ENCODE measurements around the gene BIN2.

- no peak for TF ChIP-seq MZF1 (CRISPR knock-in tag; IDR thresholded peaks at IDR 0.05; ENCODE audit: borderline replicate concordance)
- no peak for TF ChIP-seq TAF15 (IDR thresholded peaks at IDR 0.05; ENCODE audit: low read depth, low read length, poor library complexity, severe bottlenecking)
- no peak for TF ChIP-seq SOX13 (IDR thresholded peaks at IDR 0.05)
- no peak for TF ChIP-seq SOX13 (CRISPR knock-in tag; conservative IDR thresholded peaks at IDR 0.05 in 1 of 2, IDR thresholded peaks at IDR 0.05 in 1 of 2)
- no peak for TF ChIP-seq NCOA5 (CRISPR knock-in tag; IDR thresholded peaks at IDR 0.05)
- TF ChIP-seq EP300 (IDR thresholded peaks at IDR 0.05; ENCODE audit: low read depth in 2 of 2, low read length in 2 of 2), result no peak
- no peak for TF ChIP-seq EP300 (CRISPR knock-in tag; IDR thresholded peaks at IDR 0.05; ENCODE audit: borderline replicate concordance)
- TF ChIP-seq ZNF777 (CRISPR knock-in tag; IDR thresholded peaks at IDR 0.05), result no peak
- TF ChIP-seq FOXA3 (CRISPR knock-in tag; IDR thresholded peaks at IDR 0.05), result no peak
- no peak for TF ChIP-seq EZH2 (conservative IDR thresholded peaks at IDR 0.05; ENCODE audit: low read depth, low read length)
- no peak for TF ChIP-seq CAMTA2 (CRISPR knock-in tag; IDR thresholded peaks at IDR 0.05; ENCODE audit: borderline replicate concordance)
- TF ChIP-seq ZNF773 (CRISPR knock-in tag; IDR thresholded peaks at IDR 0.05; ENCODE audit: borderline replicate concordance), result no peak
- no peak for TF ChIP-seq ZNF678 (CRISPR knock-in tag; IDR thresholded peaks at IDR 0.05)
- no peak for TF ChIP-seq CTCF (CRISPR knock-in tag; IDR thresholded peaks at IDR 0.05)
- TF ChIP-seq ZNF460 (CRISPR knock-in tag; IDR thresholded peaks at IDR 0.05; ENCODE audit: borderline replicate concordance), result no peak
- no peak for TF ChIP-seq SMARCC2 (IDR thresholded peaks at IDR 0.05)
Observed at GRCh38 chr12:51335931-51336330, 12.0 kb upstream of the BIN2 start.

All from HepG2 (cell line).